PFSK-1 (cell line): ENCODE measurements around the gene ADPRHL1.

Experiments
- FOXP2 ChIP-seq: optimal IDR thresholded peaks from 2 replicates; pipeline ENCODE3; 2011; ENCODE audit warnings: borderline replicate concordance, control low read depth, inconsistent platforms; ENCODE audit not compliant: insufficient read depth; ENCODE audit errors: extremely low read length, extremely low read depth
- POLR2AphosphoS5 ChIP-seq: IDR thresholded peaks from 2 replicates; pipeline ENCODE4 v1.6.1; 2012; ENCODE audit warnings: low read depth, mild to moderate bottlenecking, control low read depth, low read length, moderate library complexity
- TAF1 ChIP-seq: IDR thresholded peaks from 2 replicates; pipeline ENCODE4 v1.6.1; 2012; ENCODE audit warnings: low read length, control low read depth, borderline replicate concordance; ENCODE audit not compliant: insufficient read depth
- TF ChIP-seq, protein P1 (sequence below), 2 experiments: IDR thresholded peaks; 2 replicates each; pipeline versions ENCODE4 v1.6.1 to v1.8.0; 2011 to 2012; ENCODE audit warnings: low read depth in 2 of 2, low read length in 2 of 2, control low read depth in 1 of 2, inconsistent platforms in 1 of 2, mild to moderate bottlenecking in 1 of 2, moderate library complexity in 1 of 2; ENCODE audit not compliant: insufficient read depth in 1 of 2

DNA sequence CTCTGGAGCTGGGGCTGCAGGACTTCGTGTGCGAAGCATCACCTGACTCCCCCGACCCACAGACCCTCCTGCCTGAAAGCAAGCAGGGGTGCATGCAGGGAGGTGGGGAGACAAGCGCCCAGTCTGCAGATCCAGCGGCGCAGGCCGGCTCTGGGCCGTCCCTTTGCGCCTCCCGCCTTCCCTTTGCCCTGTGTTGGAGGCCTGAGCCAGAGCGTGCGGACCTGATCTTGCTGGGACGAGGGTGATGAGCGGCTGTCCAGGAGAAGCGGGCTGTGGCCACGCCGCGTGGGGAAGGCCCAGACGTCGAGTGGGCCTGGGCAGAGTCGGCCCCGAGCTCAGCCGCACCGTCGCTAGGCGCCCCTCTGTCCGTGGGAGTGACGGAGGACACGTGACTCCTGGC is 84.1 kb downstream of the ADPRHL1 start:
- TF ChIP-seq, protein P1, sequence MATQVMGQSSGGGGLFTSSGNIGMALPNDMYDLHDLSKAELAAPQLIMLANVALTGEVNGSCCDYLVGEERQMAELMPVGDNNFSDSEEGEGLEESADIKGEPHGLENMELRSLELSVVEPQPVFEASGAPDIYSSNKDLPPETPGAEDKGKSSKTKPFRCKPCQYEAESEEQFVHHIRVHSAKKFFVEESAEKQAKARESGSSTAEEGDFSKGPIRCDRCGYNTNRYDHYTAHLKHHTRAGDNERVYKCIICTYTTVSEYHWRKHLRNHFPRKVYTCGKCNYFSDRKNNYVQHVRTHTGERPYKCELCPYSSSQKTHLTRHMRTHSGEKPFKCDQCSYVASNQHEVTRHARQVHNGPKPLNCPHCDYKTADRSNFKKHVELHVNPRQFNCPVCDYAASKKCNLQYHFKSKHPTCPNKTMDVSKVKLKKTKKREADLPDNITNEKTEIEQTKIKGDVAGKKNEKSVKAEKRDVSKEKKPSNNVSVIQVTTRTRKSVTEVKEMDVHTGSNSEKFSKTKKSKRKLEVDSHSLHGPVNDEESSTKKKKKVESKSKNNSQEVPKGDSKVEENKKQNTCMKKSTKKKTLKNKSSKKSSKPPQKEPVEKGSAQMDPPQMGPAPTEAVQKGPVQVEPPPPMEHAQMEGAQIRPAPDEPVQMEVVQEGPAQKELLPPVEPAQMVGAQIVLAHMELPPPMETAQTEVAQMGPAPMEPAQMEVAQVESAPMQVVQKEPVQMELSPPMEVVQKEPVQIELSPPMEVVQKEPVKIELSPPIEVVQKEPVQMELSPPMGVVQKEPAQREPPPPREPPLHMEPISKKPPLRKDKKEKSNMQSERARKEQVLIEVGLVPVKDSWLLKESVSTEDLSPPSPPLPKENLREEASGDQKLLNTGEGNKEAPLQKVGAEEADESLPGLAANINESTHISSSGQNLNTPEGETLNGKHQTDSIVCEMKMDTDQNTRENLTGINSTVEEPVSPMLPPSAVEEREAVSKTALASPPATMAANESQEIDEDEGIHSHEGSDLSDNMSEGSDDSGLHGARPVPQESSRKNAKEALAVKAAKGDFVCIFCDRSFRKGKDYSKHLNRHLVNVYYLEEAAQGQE (IDR thresholded peaks at IDR 0.05; ENCODE audit: insufficient read depth in 1 of 2, low read depth in 2 of 2, low read length in 2 of 2): no peak
- no peak for TF ChIP-seq TAF1
- no peak for TF ChIP-seq POLR2AphosphoS5
- no peak for TF ChIP-seq FOXP2
